Kidney capillary endothelial cell (primary cell): ENCODE results near the gene JAK3.
"Not testable (repeated sequence)": the region's sequence is repeated elsewhere in the genome, so short reads cannot be mapped to it uniquely, and the experiment has no call there.

Source experiments
- DNase-seq: peaks from one replicate; pipeline ENCODE4 v3.0.0-alpha.2; 2018; ENCODE audit warnings: low spot score

The JAK3 gene

GRCh38 chr19:17777840-17778239 is 69.9 kb downstream of the JAK3 start:
- DNase-seq: not testable (repeated sequence)

- no peak for DNase-seq
Observed at GRCh38 chr19:17775991-17776803, 71.6 kb downstream of the JAK3 start.

DNA sequence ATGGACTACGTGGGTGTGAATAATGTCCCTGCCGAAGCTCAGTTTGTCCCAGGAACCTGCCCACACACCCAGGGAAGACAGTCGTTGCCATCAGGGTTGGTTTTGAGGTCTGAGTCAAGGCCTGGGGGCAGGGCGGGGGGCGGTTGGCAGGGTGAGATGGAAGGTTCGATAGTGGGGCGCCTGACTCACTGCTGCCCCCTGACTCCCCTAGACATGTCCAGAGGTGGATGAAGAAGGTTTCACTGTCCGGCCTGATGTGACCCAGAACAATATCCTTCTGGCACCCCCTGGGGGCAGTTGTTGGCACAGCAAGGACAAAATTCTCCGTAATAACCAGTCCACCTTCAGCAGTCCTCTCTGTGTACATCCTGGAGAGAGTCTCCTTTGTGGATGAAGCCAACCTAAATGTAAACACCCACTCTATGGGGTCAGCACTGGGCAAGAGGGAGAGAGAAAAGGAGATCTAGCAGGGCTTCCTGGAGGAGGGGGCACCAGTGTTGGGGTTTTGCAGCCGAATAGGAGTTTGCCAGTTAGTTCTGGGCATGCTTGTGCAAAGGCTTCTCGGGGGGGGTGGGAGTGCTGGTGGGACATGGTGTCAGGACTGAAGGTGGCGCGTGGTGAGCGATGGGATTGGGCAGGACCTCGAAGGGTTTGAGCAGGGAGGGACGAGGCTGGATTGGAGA is 72.4 kb downstream of the JAK3 start:
- DNase-seq: no peak
